ENCODE measurements around the gene NF2. TPM values are rescaled to one million over a fixed set of nuclear protein-coding genes. Genes with fewer than 3 reads are reported as not detected.

NF2 gene
- total and polyA plus RNA-seq, 2 experiments from 2014 or later, result 14.4 to 54.5 TPM

DNA sequence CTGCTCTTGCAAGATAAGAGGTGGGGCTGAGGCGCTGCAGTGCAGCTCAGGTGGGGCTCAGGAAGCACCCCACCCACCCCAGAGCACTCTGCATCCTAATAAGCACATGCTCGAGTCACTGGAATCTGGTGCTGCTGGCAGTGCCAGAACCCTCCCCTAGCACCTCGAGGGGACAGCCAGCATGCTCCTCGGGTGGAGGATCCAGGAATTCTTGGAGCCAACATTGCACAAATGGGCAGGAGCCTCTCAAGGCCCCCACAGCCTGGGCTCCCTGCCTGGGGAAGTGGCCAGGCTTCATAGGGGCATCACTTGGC, 88.9 kb downstream of the NF2 start:
- no peaks in the 10 kb centered on the region for H3K9me3 Mint-ChIP-seq
- no peak overlapping the region for H3K4me3 Mint-ChIP-seq
- H3K9me2 ChIP-seq (ENCODE audit: insufficient read depth), result no peaks in the 10 kb centered on the region
- no peaks in the 10 kb centered on the region for H3K36me3 ChIP-seq (ENCODE audit: insufficient read depth)
- peaks cover 53% of the 10 kb centered on the region for H3K4me1 Mint-ChIP-seq
- H3K27ac ChIP-seq (ENCODE audit: low read depth), result no peak overlapping the region
- H2AFZ ChIP-seq, result no peak overlapping the region
- H3K4me1 ChIP-seq (ENCODE audit: insufficient read depth), result peaks cover 48% of the 10 kb centered on the region
- peaks cover 2% of the 10 kb centered on the region; the same call in 2 of the 3 replicates for H3K36me3 Mint-ChIP-seq (ENCODE audit: low read depth)
- no peaks in the 10 kb centered on the region for H3K79me2 ChIP-seq (replicated peaks; ENCODE audit: insufficient read depth)
- no peak overlapping the region for H3K4me3 ChIP-seq
- H4K20me1 ChIP-seq (replicated peaks; ENCODE audit: insufficient read depth), result peaks cover 4% of the 10 kb centered on the region
- no peak overlapping the region for H3K27ac Mint-ChIP-seq
- no peaks in the 10 kb centered on the region for H3K27me3 ChIP-seq (ENCODE audit: insufficient read depth)
- H3K27me3 Mint-ChIP-seq (ENCODE audit: insufficient read depth, low read depth, poor library complexity), result peaks cover 13% of the 10 kb centered on the region
- no peak overlapping the region for H3K4me2 ChIP-seq
- no peak for ATAC-seq
- TF ChIP-seq ZNF114 (CRISPR knock-in tag; IDR thresholded peaks at IDR 0.05) (no peak), JUNB (IDR thresholded peaks at IDR 0.05; ENCODE audit: unreplicated experiment) (no peak), NANOG (IDR thresholded peaks at IDR 0.05; ENCODE audit: borderline replicate concordance) (no peak), CREB1 (CRISPR knock-in tag; IDR thresholded peaks at IDR 0.05; ENCODE audit: low read depth) (no peak), EZH2phosphoT487 (IDR thresholded peaks at IDR 0.05; ENCODE audit: unreplicated experiment) (no peak), ZNF331 (CRISPR knock-in tag; IDR thresholded peaks at IDR 0.05; ENCODE audit: low read depth) (no peak), STAT1 (IDR thresholded peaks at IDR 0.05; ENCODE audit: unreplicated experiment) (no peak), POLR2AphosphoS5 (IDR thresholded peaks at IDR 0.05; ENCODE audit: low read depth) (no peak)
- TF ChIP-seq, protein P1, sequence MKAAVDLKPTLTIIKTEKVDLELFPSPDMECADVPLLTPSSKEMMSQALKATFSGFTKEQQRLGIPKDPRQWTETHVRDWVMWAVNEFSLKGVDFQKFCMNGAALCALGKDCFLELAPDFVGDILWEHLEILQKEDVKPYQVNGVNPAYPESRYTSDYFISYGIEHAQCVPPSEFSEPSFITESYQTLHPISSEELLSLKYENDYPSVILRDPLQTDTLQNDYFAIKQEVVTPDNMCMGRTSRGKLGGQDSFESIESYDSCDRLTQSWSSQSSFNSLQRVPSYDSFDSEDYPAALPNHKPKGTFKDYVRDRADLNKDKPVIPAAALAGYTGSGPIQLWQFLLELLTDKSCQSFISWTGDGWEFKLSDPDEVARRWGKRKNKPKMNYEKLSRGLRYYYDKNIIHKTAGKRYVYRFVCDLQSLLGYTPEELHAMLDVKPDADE (IDR thresholded peaks at IDR 0.05), result no peak
- TF ChIP-seq, protein P2, sequence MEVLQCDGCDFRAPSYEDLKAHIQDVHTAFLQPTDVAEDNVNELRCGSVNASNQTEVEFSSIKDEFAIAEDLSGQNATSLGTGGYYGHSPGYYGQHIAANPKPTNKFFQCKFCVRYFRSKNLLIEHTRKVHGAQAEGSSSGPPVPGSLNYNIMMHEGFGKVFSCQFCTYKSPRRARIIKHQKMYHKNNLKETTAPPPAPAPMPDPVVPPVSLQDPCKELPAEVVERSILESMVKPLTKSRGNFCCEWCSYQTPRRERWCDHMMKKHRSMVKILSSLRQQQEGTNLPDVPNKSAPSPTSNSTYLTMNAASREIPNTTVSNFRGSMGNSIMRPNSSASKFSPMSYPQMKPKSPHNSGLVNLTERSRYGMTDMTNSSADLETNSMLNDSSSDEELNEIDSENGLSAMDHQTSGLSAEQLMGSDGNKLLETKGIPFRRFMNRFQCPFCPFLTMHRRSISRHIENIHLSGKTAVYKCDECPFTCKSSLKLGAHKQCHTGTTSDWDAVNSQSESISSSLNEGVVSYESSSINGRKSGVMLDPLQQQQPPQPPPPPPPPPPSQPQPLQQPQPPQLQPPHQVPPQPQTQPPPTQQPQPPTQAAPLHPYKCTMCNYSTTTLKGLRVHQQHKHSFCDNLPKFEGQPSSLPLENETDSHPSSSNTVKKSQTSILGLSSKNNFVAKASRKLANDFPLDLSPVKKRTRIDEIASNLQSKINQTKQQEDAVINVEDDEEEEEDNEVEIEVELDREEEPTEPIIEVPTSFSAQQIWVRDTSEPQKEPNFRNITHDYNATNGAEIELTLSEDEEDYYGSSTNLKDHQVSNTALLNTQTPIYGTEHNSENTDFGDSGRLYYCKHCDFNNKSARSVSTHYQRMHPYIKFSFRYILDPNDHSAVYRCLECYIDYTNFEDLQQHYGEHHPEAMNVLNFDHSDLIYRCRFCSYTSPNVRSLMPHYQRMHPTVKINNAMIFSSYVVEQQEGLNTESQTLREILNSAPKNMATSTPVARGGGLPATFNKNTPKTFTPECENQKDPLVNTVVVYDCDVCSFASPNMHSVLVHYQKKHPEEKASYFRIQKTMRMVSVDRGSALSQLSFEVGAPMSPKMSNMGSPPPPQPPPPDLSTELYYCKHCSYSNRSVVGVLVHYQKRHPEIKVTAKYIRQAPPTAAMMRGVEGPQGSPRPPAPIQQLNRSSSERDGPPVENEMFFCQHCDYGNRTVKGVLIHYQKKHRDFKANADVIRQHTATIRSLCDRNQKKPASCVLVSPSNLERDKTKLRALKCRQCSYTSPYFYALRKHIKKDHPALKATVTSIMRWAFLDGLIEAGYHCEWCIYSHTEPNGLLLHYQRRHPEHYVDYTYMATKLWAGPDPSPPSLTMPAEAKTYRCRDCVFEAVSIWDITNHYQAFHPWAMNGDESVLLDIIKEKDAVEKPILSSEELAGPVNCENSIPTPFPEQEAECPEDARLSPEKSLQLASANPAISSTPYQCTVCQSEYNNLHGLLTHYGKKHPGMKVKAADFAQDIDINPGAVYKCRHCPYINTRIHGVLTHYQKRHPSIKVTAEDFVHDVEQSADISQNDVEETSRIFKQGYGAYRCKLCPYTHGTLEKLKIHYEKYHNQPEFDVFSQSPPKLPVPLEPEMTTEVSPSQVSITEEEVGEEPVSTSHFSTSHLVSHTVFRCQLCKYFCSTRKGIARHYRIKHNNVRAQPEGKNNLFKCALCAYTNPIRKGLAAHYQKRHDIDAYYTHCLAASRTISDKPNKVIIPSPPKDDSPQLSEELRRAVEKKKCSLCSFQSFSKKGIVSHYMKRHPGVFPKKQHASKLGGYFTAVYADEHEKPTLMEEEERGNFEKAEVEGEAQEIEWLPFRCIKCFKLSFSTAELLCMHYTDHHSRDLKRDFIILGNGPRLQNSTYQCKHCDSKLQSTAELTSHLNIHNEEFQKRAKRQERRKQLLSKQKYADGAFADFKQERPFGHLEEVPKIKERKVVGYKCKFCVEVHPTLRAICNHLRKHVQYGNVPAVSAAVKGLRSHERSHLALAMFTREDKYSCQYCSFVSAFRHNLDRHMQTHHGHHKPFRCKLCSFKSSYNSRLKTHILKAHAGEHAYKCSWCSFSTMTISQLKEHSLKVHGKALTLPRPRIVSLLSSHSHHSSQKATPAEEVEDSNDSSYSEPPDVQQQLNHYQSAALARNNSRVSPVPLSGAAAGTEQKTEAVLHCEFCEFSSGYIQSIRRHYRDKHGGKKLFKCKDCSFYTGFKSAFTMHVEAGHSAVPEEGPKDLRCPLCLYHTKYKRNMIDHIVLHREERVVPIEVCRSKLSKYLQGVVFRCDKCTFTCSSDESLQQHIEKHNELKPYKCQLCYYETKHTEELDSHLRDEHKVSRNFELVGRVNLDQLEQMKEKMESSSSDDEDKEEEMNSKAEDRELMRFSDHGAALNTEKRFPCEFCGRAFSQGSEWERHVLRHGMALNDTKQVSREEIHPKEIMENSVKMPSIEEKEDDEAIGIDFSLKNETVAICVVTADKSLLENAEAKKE (CRISPR knock-in tag; IDR thresholded peaks at IDR 0.05), result no peak
- TF ChIP-seq, protein P3, sequence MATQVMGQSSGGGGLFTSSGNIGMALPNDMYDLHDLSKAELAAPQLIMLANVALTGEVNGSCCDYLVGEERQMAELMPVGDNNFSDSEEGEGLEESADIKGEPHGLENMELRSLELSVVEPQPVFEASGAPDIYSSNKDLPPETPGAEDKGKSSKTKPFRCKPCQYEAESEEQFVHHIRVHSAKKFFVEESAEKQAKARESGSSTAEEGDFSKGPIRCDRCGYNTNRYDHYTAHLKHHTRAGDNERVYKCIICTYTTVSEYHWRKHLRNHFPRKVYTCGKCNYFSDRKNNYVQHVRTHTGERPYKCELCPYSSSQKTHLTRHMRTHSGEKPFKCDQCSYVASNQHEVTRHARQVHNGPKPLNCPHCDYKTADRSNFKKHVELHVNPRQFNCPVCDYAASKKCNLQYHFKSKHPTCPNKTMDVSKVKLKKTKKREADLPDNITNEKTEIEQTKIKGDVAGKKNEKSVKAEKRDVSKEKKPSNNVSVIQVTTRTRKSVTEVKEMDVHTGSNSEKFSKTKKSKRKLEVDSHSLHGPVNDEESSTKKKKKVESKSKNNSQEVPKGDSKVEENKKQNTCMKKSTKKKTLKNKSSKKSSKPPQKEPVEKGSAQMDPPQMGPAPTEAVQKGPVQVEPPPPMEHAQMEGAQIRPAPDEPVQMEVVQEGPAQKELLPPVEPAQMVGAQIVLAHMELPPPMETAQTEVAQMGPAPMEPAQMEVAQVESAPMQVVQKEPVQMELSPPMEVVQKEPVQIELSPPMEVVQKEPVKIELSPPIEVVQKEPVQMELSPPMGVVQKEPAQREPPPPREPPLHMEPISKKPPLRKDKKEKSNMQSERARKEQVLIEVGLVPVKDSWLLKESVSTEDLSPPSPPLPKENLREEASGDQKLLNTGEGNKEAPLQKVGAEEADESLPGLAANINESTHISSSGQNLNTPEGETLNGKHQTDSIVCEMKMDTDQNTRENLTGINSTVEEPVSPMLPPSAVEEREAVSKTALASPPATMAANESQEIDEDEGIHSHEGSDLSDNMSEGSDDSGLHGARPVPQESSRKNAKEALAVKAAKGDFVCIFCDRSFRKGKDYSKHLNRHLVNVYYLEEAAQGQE (IDR thresholded peaks at IDR 0.05; ENCODE audit: unreplicated experiment), result no peak
- TF ChIP-seq, protein P4, sequence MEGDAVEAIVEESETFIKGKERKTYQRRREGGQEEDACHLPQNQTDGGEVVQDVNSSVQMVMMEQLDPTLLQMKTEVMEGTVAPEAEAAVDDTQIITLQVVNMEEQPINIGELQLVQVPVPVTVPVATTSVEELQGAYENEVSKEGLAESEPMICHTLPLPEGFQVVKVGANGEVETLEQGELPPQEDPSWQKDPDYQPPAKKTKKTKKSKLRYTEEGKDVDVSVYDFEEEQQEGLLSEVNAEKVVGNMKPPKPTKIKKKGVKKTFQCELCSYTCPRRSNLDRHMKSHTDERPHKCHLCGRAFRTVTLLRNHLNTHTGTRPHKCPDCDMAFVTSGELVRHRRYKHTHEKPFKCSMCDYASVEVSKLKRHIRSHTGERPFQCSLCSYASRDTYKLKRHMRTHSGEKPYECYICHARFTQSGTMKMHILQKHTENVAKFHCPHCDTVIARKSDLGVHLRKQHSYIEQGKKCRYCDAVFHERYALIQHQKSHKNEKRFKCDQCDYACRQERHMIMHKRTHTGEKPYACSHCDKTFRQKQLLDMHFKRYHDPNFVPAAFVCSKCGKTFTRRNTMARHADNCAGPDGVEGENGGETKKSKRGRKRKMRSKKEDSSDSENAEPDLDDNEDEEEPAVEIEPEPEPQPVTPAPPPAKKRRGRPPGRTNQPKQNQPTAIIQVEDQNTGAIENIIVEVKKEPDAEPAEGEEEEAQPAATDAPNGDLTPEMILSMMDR (conservative IDR thresholded peaks at IDR 0.05; ENCODE audit: low read depth in 2 of 2), result no peak
- H3F3A ChIP-seq (replicated peaks; ENCODE audit: low read depth), result no peaks in the 10 kb centered on the region; the same call in 1 of the 2 replicates
- no peak for DNase-seq (ENCODE audit: low spot score)
